HepG2 (cell line): Measurements from ENCODE around the gene TFF1. TPM values are rescaled to one million over a fixed set of nuclear protein-coding genes. Genes with fewer than 3 reads are reported as not detected.

Experiments
- ATAC-seq: fragments of 200-7000 bp; cut with Tn5 transposase; 3 replicates; pipeline ENCODE4 v1.9.1; 2020; ENCODE audit warnings: mild to moderate bottlenecking, moderate library complexity
- BruUV-seq: library from RNA; stranded (reverse); fragments of 400-500 nt; replicated peaks from 2 replicates; lab custom pipeline; 2021; lab: Mats Ljungman, UMichigan
- CTCF ChIA-PET: fragments of 300-600 bp; formaldehyde crosslinking; extraction: SDS; loops from one replicate; lab custom pipeline; 2021; ENCODE audit warnings: low total read pairs, inconsistent platforms, low intra/inter-chr PET ratio; lab: Yijun Ruan, JAX
- POLR2A ChIA-PET: fragments of 350-600 bp; sonication (Branson Sonifier 250); formaldehyde crosslinking; loops from one replicate; lab custom pipeline; 2020; ENCODE audit warnings: antibody characterized with exemption, inconsistent platforms; lab: Yijun Ruan, JAX
- DNase-seq: peaks from one replicate; pipeline ENCODE4 v3.0.0-alpha.2; 2015; ENCODE audit warnings: low spot score
- FAIRE-seq: peaks from 3 replicates; lab custom pipeline; 2011; peaks lifted over from hg19 to GRCh38; lab: Jason Lieb, UNC
- H2AFZ ChIP-seq: one replicate; pipeline ENCODE4 v1.6.1; 2011; ENCODE audit warnings: low read length, inconsistent platforms
- H3K27ac ChIP-seq: fragments of 300-600 bp; 3 replicates; pipeline ENCODE4 v1.8.0; 2011; ENCODE audit warnings: mixed run types, mild to moderate bottlenecking, mixed read lengths, low read length, inconsistent platforms; ENCODE audit not compliant: insufficient read depth; ENCODE audit errors: extremely low read length
- H3K27me3 ChIP-seq, 2 experiments: fragments of 200-600 bp in 1 of 2; 2 replicates in 1 of 2; 3 replicates in 1 of 2; pipeline versions ENCODE4 v1.6.0 to v1.8.0; 2011; ENCODE audit warnings: low read length in 2 of 2, mild to moderate bottlenecking in 2 of 2, moderate library complexity in 2 of 2, inconsistent platforms in 1 of 2; ENCODE audit not compliant: insufficient read depth in 2 of 2, control insufficient read depth in 1 of 2
- H3K36me3 ChIP-seq, 2 experiments: fragments of 200-600 bp in 1 of 2; replicated peaks in 1 of 2; 2 replicates in 1 of 2; 3 replicates in 1 of 2; pipeline versions ENCODE4 v1.5.1 to v1.8.0; 2011; ENCODE audit warnings: low read length in 2 of 2, inconsistent platforms in 1 of 2; ENCODE audit not compliant: insufficient read depth in 2 of 2, control insufficient read depth in 1 of 2
- H3K4me1 ChIP-seq: 2 replicates; pipeline ENCODE4 v1.5.1; 2012; ENCODE audit warnings: low read length, inconsistent platforms; ENCODE audit not compliant: insufficient read depth
- H3K4me2 ChIP-seq: 2 replicates; pipeline ENCODE4 v1.6.0; 2011; ENCODE audit warnings: low read depth, low read length, inconsistent platforms
- H3K4me3 ChIP-seq, 3 experiments: fragments of 200-600 bp in 1 of 3; sonication (generic), shearing (Covaris generic) in 1 of 3; replicated peaks in 1 of 3; 2 replicates each; pipeline ENCODE4 v1.5.1; 2011 to 2016; ENCODE audit warnings: low read length in 3 of 3, inconsistent platforms in 2 of 3, low read depth in 2 of 3, mild to moderate bottlenecking in 2 of 3, control low read depth in 1 of 3, mixed read lengths in 1 of 3; ENCODE audit not compliant: insufficient read depth in 1 of 3
- H3K79me2 ChIP-seq: one replicate; pipeline ENCODE4 v1.6.1; 2011; ENCODE audit warnings: low read length, inconsistent platforms; ENCODE audit not compliant: insufficient read depth
- H3K9ac ChIP-seq: 2 replicates; pipeline ENCODE4 v1.6.0; 2011; ENCODE audit warnings: mild to moderate bottlenecking, low read depth, low read length, inconsistent platforms; ENCODE audit not compliant: insufficient read depth
- H3K9me3 ChIP-seq: 2 replicates; pipeline ENCODE4 v1.5.1; 2012; ENCODE audit warnings: mild to moderate bottlenecking, low read length
- H4K20me1 ChIP-seq: 2 replicates; pipeline ENCODE4 v1.6.0; 2011; ENCODE audit warnings: inconsistent platforms, mild to moderate bottlenecking, low read length, moderate library complexity; ENCODE audit not compliant: insufficient read depth
- GTF2F1 ChIP-seq: fragments of 150-350 bp; IDR thresholded peaks from 2 replicates; pipeline ENCODE4 v1.6.1; 2014; ENCODE audit warnings: low read length
- PRDM15 ChIP-seq: sonication (generic); formaldehyde crosslinking; IDR thresholded peaks from 2 replicates; pipeline ENCODE4 v1.4.0; 2020; ENCODE audit warnings: missing genetic modification reagents
- ZNF10 ChIP-seq: sonication (generic); formaldehyde crosslinking; IDR thresholded peaks from 2 replicates; pipeline ENCODE4 v1.4.0; 2020; ENCODE audit warnings: mild to moderate bottlenecking, low read depth, missing genetic modification reagents, borderline replicate concordance
- ZNF724P ChIP-seq: sonication (generic); formaldehyde crosslinking; IDR thresholded peaks from 2 replicates; pipeline ENCODE4 v1.8.0; 2022; ENCODE audit warnings: missing genetic modification reagents, borderline replicate concordance
- ZNF761 ChIP-seq: sonication (generic); formaldehyde crosslinking; conservative IDR thresholded peaks from 2 replicates; pipeline ENCODE4 v1.4.0; 2020; ENCODE audit warnings: mild to moderate bottlenecking, missing genetic modification reagents
- WGBS: methylation state at CpG from one replicate; pipeline ENCODE4 v1.1.6; 2017; ENCODE audit warnings: low lambda C conversion rate; 5-methylcytosine and 5-hydroxymethylcytosine counted together
- in situ Hi-C: cut with HindIII; loops from 2 replicates; pipeline ENCODE4 v1.10.0; 2017; ENCODE audit warnings: low pct_unique_long_range_greater_than_20kb; ENCODE audit not compliant: extremely low pct_ligation_motif_present
- intact Hi-C: fragments of 100-400 bp; cut with micrococcal nuclease; formaldehyde crosslinking; loops from one replicate; pipeline ENCODE4 v1.10.0; 2022; ENCODE audit not compliant: unreplicated experiment
- polyA plus RNA-seq, 8 experiments: library from polyadenylated mRNA; depleted of rRNA in 3 of 8; stranded (reverse) in 7 of 8; unstranded in 1 of 8; fragments of >200 nt; fragmentation: Illumina TruSeq in 4 of 8; extraction: Trizol in 4 of 8; gene quantifications; 2 replicates each; pipeline versions ENCODE4 v1.2.1 to v1.2.3, GENCODE V29; 2011 to 2016; ENCODE audit warnings: low read depth in 4 of 8, missing spikeins in 1 of 8, mixed read lengths in 1 of 8; ENCODE audit not compliant: insufficient read depth in 1 of 8
- total RNA-seq, 5 experiments: library from RNA; depleted of rRNA; stranded (reverse); fragments of >200 nt; fragmentation: Illumina TruSeq; extraction: Trizol; gene quantifications; 2 replicates each; pipeline ENCODE4 v1.2.3, GENCODE V29; 2016; ENCODE audit warnings: low read depth in 1 of 5

Gene TFF1
- total and polyA plus RNA-seq, 2 of the 13 experiments (the other 11 are each of a cell fraction or from before 2014, with no cell fraction given) = 0.24 to 19.4 TPM

DNA sequence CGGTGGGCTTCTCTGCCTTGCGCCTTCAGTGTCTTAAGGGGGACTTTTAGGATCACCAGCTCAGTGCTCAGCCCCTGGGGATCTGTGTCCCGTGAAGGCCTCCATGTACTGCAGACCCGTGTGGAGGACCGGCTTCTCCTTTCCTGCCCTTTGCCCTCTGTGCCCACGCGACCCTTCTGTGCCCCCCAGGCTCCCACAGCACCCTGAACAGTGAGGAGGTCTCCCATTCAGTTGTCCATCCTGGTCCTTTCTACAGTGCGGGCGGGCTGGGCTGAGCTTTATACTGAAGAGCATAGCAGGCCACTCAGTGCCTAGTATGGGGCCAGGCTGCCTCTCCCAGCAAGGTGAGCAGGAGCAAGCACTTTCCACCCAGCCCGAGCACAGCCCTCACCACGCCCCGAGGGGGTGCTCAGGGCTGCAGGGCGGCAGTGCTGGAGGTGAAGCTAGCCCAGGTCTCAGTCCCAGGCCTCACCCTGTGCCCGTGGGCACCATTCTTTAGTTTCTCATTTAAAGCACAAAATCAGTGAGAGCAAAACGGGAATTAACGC, 7.6 kb upstream of the TFF1 start:
- no peak overlapping the region for H3K27ac ChIP-seq
- ATAC-seq (no peak), DNase-seq (no peak), FAIRE-seq (no peak)
- H3K4me2 ChIP-seq = no peak overlapping the region
- no peak overlapping the region for H2AFZ ChIP-seq
- peaks cover 0 to 1% of the 10 kb centered on the region in 2 experiments; a peak in 1 of 5 replicates for H3K27me3 ChIP-seq
- CTCF ChIA-PET = no interaction called here
- in situ Hi-C loops = no loop called here
- 71% methylated on average over 12 of the region's 16 CpGs for WGBS
- no peak overlapping the region for H3K4me3 ChIP-seq
- H3K4me1 ChIP-seq = no peaks in the 10 kb centered on the region
- no peak for TF ChIP-seq ZNF724P (CRISPR knock-in tag)
- TF ChIP-seq ZNF10 (CRISPR knock-in tag) = no peak
- no peak for TF ChIP-seq GTF2F1
- no peak for TF ChIP-seq ZNF761 (CRISPR knock-in tag)
- TF ChIP-seq PRDM15 (CRISPR knock-in tag) = no peak
- H3K36me3 ChIP-seq = no peaks in the 10 kb centered on the region
- no peak overlapping the region for H3K9ac ChIP-seq
- intact Hi-C loops = no loop called here
- H3K9me3 ChIP-seq = no peaks in the 10 kb centered on the region
- H4K20me1 ChIP-seq = no peaks in the 10 kb centered on the region
- H3K79me2 ChIP-seq = no peaks in the 10 kb centered on the region
- POLR2A ChIA-PET = no interaction called here
- no TSS peak for BruUV-seq
